ENCODE measurements around the gene TRIM21. TPM values are rescaled to one million over a fixed set of nuclear protein-coding genes. Genes with fewer than 3 reads are reported as not detected.
"Not testable (repeated sequence)": the region's sequence is repeated elsewhere in the genome, so short reads cannot be mapped to it uniquely, and the experiment has no call there.

TRIM21 gene
- total RNA-seq, 2 donors from 2014 or later, result 9.8 to 10.0 TPM

DNA sequence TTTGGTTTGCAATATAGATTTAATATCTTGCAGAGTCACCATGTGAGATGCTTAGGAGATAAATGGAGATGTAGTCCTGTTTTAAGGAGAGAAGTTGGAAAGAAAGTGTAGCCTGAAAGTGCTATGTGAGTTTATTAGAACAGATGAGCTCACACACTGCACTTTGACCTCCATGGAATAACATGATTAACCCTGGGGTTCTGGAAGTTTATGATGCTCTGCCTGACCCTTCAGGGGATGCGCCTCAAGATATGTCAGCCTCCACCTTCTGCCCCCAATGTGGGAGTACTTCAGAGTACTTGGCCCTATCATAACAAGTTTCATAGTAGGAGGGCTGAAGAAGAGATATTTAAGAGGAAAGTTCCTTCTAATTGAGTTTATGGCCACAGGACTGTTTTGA is 23.3 kb upstream of the TRIM21 start:
- Histone ChIP-seq H3K4me3 (ENCODE audit: low read length) (no peak overlapping the region), H3K9me3 (ENCODE audit: control insufficient read depth, low read length) (no peaks in the 10 kb centered on the region), H3K36me3 (ENCODE audit: control insufficient read depth, insufficient read depth, low read length) (no peaks in the 10 kb centered on the region), H3K27me3 (ENCODE audit: control insufficient read depth, insufficient read depth, low read length, poor library complexity, severe bottlenecking) (no peaks in the 10 kb centered on the region), H3K9ac (ENCODE audit: extremely low read depth, low read length, poor library complexity, severe bottlenecking) (no peak overlapping the region), H3K27ac (ENCODE audit: low read depth, low read length) (no peak overlapping the region), H3K4me1 (ENCODE audit: control insufficient read depth, insufficient read depth, low read length) (no peaks in the 10 kb centered on the region)
- Mint-ChIP-seq H3K27me3 (ENCODE audit: insufficient read depth) (no peaks in the 10 kb centered on the region), H3K4me3 (no peak overlapping the region), H3K9me3 (no peaks in the 10 kb centered on the region), H3K27ac (no peak overlapping the region), H3K36me3 (ENCODE audit: low read depth) (no peaks in the 10 kb centered on the region), H3K4me1 (no peaks in the 10 kb centered on the region)
- TF ChIP-seq CTCF (conservative IDR thresholded peaks at IDR 0.05), result no peak
- WGBS, 2 experiments (ENCODE audit: insufficient coverage in 1 of 2, insufficient read length in 1 of 2), result 100% methylated on average over 1 of the region's 1 CpG; no CpG with 5 or more reads in 1 of the 2 experiments
- DNase-seq, result no peak

DNA sequence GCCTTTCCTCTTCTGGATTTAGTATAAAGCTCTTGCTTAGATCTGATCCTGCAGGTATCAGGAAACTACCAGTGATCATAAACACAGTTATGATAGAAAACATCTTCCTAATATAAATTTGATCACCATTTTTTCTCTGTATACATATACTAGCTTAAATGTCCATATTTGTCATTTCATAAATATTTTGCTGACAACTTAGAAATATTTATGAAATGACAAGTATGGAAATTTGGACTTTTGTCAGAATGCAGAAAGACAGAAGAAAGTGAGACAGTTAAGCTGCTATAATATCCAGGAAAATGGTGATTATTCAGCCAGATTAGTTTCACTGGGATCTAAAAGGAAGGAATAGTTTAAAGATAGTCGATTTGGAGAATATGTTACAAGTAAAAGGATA is 22.8 kb upstream of the TRIM21 start:
- no peaks in the 10 kb centered on the region for H3K4me1 Mint-ChIP-seq
- Histone ChIP-seq H3K9ac (ENCODE audit: extremely low read depth, low read length, poor library complexity, severe bottlenecking) (no peak overlapping the region), H3K36me3 (ENCODE audit: control insufficient read depth, insufficient read depth, low read length) (no peaks in the 10 kb centered on the region), H3K4me3 (ENCODE audit: low read length) (no peak overlapping the region), H3K4me1 (ENCODE audit: control insufficient read depth, insufficient read depth, low read length) (no peaks in the 10 kb centered on the region), H3K27me3 (ENCODE audit: control insufficient read depth, insufficient read depth, low read length, poor library complexity, severe bottlenecking) (no peaks in the 10 kb centered on the region), H3K9me3 (ENCODE audit: control insufficient read depth, low read length) (no peaks in the 10 kb centered on the region), H3K27ac (ENCODE audit: low read depth, low read length) (no peak overlapping the region)
- H3K9me3 Mint-ChIP-seq, result no peaks in the 10 kb centered on the region
- no peak overlapping the region for H3K27ac Mint-ChIP-seq
- TF ChIP-seq CTCF (conservative IDR thresholded peaks at IDR 0.05), result no peak
- H3K4me3 Mint-ChIP-seq, result no peak overlapping the region
- 79 to 82% methylated on average over 1 of the region's 1 CpG for WGBS, 2 experiments (ENCODE audit: insufficient coverage in 1 of 2, insufficient read length in 1 of 2)
- DNase-seq, result no peak
- no peaks in the 10 kb centered on the region for H3K27me3 Mint-ChIP-seq (ENCODE audit: insufficient read depth)
- H3K36me3 Mint-ChIP-seq (ENCODE audit: low read depth), result no peaks in the 10 kb centered on the region

GRCh38 chr11:4406206-4406605 is 12.7 kb upstream of the TRIM21 start:
- not testable (repeated sequence) for H3K9me3 ChIP-seq (ENCODE audit: control insufficient read depth, low read length); H3K27ac ChIP-seq (ENCODE audit: low read depth, low read length); H3K9ac ChIP-seq (ENCODE audit: extremely low read depth, low read length, poor library complexity, severe bottlenecking); H3K4me1 ChIP-seq (ENCODE audit: control insufficient read depth, insufficient read depth, low read length); H3K36me3 ChIP-seq (ENCODE audit: control insufficient read depth, insufficient read depth, low read length); H3K36me3 Mint-ChIP-seq (ENCODE audit: low read depth); H3K4me1 Mint-ChIP-seq; DNase-seq; H3K4me3 ChIP-seq (ENCODE audit: low read length); H3K4me3 Mint-ChIP-seq; H3K27me3 ChIP-seq (ENCODE audit: control insufficient read depth, insufficient read depth, low read length, poor library complexity, severe bottlenecking); H3K27me3 Mint-ChIP-seq (ENCODE audit: insufficient read depth); H3K27ac Mint-ChIP-seq
- H3K9me3 Mint-ChIP-seq, result peaks cover 48% of the 10 kb centered on the region
- WGBS, 2 experiments (ENCODE audit: insufficient coverage in 1 of 2, insufficient read length in 1 of 2), result 82 to 85% methylated on average over 2 to 4 of the region's 6 CpGs

GRCh38 chr11:4393858-4394223 is 339 bp upstream of the TRIM21 start:
- H3K9ac ChIP-seq (ENCODE audit: extremely low read depth, low read length, poor library complexity, severe bottlenecking), result no peak overlapping the region
- peaks cover 6% of the 10 kb centered on the region for H3K27me3 Mint-ChIP-seq (ENCODE audit: insufficient read depth)

More at GRCh38 chr11:4393858-4394223, 339 bp upstream of the TRIM21 start:
- Histone ChIP-seq H3K4me3 (ENCODE audit: low read length) (peak overlapping the region; percentile 84), H3K27me3 (ENCODE audit: control insufficient read depth, insufficient read depth, low read length, poor library complexity, severe bottlenecking) (no peaks in the 10 kb centered on the region), H3K36me3 (ENCODE audit: control insufficient read depth, insufficient read depth, low read length) (peaks cover 8% of the 10 kb centered on the region), H3K9me3 (ENCODE audit: control insufficient read depth, low read length) (no peaks in the 10 kb centered on the region), H3K4me1 (ENCODE audit: control insufficient read depth, insufficient read depth, low read length) (no peaks in the 10 kb centered on the region), H3K27ac (ENCODE audit: low read depth, low read length) (no peak overlapping the region)
- peaks cover 20% of the 10 kb centered on the region for H3K36me3 Mint-ChIP-seq (ENCODE audit: low read depth)
- H3K9me3 Mint-ChIP-seq, result peaks cover 16% of the 10 kb centered on the region
- no peaks in the 10 kb centered on the region for H3K4me1 Mint-ChIP-seq
- no peak for TF ChIP-seq CTCF (conservative IDR thresholded peaks at IDR 0.05)
- no peak for DNase-seq
- no peak overlapping the region for H3K27ac Mint-ChIP-seq
- WGBS, 2 experiments (ENCODE audit: insufficient coverage in 1 of 2, insufficient read length in 1 of 2), result 63 to 79% methylated on average over 6 to 11 of the region's 11 CpGs
- peak overlapping the region; percentile 82 for H3K4me3 Mint-ChIP-seq
